KOPT-K1 (cell line): ENCODE results near the gene PCED1B.
"Not testable (repeated sequence)": the region's sequence is repeated elsewhere in the genome, so short reads cannot be mapped to it uniquely, and the experiment has no call there.

ENCODE experiments used
- H3K27ac ChIP-seq: fragments of 200-600 bp; sonication (generic); 2 replicates; pipeline ENCODE4 v1.5.1; 2016; ENCODE audit warnings: antibody characterized with exemption, mild to moderate bottlenecking, low read depth, low read length; ENCODE audit not compliant: poor library complexity, severe bottlenecking
- H3K36me3 ChIP-seq: fragments of 200-600 bp; sonication (generic); 2 replicates; pipeline ENCODE4 v1.5.1; 2017; ENCODE audit warnings: antibody characterized with exemption, mild to moderate bottlenecking, low read length, moderate library complexity; ENCODE audit not compliant: insufficient read depth
- H3K9me3 ChIP-seq: fragments of 200-600 bp; sonication (generic); 2 replicates; pipeline ENCODE4 v1.5.1; 2017; ENCODE audit warnings: antibody characterized with exemption, low read length, mild to moderate bottlenecking; ENCODE audit not compliant: insufficient read depth, poor library complexity, severe bottlenecking

Gene PCED1B

DNA sequence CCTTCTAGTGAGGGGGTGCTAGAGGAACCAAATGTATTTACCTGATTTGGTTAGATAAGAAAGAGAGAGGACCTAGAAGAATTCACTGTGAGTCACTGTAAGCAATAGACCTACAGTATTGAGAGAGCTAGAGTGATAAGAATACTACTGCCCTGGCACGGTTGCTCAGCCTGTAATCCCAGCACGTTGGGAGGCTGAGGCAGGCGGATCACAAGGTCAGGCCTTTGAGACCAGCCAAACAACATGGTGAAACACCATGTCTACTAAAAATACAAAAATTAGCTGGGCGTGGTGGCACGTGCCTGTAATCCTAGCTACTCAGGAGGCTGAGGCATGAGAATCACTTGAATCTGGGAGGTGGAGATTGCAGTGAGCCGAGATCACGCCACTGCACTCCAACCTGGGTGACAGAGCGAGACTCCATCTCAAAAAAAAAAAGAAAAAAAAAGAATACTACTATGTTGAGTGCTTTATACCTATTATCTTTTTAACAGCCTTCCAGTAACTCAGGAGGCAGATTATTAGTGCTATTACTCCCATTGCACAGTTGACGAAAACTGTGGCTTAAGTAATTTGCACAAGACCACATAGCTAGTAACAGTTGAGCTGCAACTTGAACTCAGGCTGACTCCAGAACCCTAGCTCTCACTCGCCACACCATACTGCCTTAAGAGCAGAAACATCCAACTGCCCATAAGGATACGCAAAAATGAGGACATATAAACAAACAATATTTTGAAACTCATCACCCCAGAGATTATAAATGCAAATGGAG lies 102.9 kb downstream of the PCED1B start:
- H3K27ac ChIP-seq, H3K9me3 ChIP-seq, H3K36me3 ChIP-seq: not testable (repeated sequence)

DNA sequence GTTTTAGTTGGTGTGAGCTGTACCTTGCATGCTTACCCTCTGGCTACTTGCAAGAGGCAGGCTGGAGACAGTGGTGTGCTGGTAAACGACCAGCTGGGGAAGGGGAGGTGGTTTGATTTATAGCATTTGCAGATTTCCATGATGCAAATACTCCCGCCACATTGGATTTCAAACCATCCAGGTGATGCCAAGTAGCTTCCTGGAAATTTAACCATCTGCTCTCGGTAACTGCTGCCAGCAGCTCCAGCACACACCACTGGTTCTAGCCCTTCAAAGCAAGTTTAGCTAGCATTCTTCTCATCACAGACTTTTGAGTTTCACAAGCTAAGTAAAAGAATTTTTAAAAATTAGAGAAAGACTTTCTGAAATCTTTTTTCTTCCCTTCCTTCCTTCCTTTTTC lies 104.8 kb downstream of the PCED1B start:
- no peak overlapping the region for H3K27ac ChIP-seq
- H3K36me3 ChIP-seq, result no peaks in the 10 kb centered on the region
- no peaks in the 10 kb centered on the region for H3K9me3 ChIP-seq

DNA sequence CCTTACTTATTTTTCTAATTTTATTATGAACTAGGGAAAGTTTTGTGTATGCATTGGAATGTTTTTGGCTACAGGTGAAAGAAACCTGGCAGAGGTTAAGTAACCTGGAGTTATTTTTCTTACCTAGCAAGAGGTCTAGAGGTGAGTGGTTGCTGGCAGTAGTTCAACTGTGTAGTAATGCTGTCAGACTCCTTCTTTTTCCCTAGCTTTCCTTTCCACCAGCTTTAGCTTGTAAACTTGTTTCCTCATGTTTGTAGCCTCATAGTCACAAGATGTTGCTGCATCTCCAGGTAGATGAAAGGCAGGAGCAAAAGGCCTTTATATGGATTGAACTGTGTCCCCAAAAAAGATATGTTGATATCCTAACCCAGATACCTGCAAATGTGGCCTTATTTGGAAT lies 105.4 kb downstream of the PCED1B start:
- Histone ChIP-seq H3K36me3 (no peaks in the 10 kb centered on the region), H3K9me3 (no peaks in the 10 kb centered on the region), H3K27ac (no peak overlapping the region)

DNA sequence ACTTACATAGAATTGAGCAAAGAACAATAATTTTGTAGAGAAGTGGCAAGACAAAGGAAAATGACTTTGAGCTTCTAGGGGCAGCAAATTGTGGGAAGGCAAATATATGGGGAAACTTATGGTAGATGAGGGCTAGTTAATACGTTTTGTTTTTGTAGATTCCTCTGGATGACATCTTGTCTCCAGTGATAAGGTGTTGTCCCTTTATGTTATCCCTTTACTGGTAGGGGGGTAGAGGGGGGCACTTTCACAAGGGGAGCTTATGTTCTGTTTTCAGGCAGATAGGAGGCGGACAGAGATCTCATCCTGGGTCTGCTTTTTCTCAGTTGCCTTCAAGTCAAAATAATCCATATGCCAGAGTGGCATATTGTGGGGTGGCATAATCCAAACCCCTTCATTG lies 106.8 kb downstream of the PCED1B start:
- no peaks in the 10 kb centered on the region for H3K36me3 ChIP-seq
- H3K27ac ChIP-seq, result no peak overlapping the region
- no peaks in the 10 kb centered on the region for H3K9me3 ChIP-seq

DNA sequence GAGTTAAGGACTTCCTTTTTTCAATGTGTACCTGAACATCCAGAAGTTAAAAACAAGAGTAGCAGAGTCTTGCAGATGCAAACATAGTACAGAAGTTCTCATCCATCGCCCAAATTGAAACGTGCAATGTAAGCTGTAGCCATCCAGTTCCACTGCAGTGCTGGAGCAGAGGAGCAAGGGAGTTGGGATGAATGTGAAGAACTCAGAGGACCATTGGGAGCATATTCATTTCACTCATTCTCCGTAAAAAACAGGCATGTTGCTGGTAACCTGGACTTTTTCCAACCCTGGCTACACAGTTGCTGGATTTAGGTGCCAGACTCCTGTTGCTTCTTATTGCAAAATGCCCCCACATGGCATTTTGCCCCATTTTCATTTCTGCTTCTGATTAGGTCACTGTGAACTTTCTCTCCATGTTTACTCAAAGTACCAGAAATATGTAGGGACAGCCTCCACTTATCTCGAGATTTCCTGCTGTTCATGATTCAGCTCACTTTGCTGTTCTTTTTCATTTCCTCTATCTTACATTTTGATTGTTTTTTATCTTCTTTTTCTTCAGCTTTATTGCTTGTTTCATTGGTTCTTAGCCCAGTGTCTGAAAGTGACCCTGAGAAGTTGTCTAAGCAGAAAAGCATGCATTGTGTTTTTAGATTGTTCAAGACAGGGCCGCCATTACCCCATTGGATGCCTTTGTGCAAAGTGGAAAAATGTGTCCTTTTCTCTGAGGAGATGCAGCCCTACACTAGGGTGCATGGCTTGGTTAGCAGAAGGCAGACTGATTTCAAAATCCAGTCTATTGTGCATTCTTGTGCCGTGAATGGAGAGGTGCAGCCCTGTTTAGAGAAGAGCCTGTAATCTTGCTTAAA lies 109.4 kb downstream of the PCED1B start:
- H3K27ac ChIP-seq, result no peak overlapping the region
- no peaks in the 10 kb centered on the region for H3K36me3 ChIP-seq
- no peaks in the 10 kb centered on the region for H3K9me3 ChIP-seq

DNA sequence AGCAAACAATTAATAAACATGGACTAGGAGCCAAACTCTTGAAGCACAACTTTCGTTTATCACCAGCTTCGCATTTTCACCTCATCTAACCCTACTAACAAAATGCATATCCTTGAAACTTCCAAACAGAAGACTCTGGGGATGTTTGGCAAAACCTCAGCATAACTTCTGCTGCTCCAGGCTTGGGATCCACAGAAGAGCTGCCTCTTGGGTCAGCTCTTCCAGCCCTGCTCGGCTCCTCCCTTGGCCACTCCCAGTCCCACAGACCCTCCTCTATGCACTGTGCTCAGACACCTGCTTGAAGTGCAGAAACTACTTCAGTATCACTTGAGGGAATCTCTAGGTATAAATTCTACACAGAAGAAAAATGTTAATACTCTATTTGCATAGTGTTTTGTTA lies 110.3 kb downstream of the PCED1B start:
- Histone ChIP-seq H3K36me3 (no peaks in the 10 kb centered on the region), H3K9me3 (no peaks in the 10 kb centered on the region), H3K27ac (no peak overlapping the region)

DNA sequence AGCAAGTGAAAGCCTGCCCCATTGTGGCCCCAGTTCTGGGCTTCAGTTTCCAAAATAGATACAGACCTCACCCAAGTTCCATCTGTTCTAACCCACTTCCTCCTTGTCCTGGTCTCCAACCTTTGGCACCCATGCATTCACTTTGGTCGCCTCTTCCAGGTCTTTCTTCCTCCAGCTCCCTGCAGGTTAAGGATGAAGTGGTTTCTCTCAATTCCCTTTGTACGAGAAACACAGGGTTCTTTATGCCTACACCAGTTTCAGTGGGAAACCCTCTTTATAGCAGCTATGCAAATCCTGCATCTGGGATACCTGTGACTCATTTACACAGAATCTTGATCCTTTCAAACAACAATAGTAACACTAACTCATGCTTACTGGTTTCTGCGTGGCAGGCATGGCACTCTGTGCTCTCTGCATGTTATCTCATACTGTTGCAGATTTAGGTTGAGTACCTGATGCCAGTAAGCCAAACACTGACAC lies 110.9 kb downstream of the PCED1B start:
- H3K36me3 ChIP-seq, result no peaks in the 10 kb centered on the region
- H3K9me3 ChIP-seq, result no peaks in the 10 kb centered on the region
- peak overlapping the region; percentile 1 for H3K27ac ChIP-seq

DNA sequence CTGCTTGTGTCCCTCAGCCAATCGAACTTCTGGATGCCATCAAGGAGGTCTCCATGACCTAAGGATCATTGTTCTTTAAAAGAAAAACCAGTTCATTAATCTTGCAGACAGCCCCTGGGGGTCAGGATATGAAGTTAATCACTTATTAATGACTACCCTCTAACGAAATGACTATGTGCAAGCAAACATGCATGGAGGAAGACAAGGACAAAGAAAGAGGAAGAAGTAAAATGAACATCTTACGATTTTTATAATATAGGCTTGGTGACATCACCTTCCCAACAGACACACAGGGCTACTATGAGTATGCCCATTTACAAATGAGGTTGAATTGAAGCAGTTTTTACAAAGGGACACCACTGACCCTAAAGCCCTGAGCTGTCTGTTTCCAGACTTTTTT lies 111.5 kb downstream of the PCED1B start:
- Histone ChIP-seq H3K27ac (peak overlapping the region; percentile 77), H3K9me3 (no peaks in the 10 kb centered on the region), H3K36me3 (no peaks in the 10 kb centered on the region)

DNA sequence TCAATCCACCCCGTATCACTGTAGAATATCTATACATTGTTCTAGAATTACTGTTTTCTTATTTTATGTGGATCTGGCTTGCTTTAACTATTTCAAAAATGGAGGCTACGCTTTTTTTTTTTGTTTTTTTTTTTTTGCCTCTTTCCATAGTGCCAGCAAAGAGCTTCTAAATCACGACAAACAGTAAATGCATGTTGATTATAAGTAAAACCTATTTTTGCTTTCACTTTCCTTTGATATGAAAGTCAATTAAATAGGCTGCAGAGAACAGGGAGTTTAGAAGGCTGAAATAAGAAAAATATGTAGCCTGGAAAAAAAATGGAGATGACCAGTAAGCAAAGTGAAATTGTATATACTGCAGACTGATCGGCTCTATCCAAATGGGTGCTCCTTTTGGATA lies 112.6 kb downstream of the PCED1B start:
- Histone ChIP-seq H3K27ac (peak overlapping the region; percentile 77), H3K9me3 (no peaks in the 10 kb centered on the region), H3K36me3 (no peaks in the 10 kb centered on the region)

DNA sequence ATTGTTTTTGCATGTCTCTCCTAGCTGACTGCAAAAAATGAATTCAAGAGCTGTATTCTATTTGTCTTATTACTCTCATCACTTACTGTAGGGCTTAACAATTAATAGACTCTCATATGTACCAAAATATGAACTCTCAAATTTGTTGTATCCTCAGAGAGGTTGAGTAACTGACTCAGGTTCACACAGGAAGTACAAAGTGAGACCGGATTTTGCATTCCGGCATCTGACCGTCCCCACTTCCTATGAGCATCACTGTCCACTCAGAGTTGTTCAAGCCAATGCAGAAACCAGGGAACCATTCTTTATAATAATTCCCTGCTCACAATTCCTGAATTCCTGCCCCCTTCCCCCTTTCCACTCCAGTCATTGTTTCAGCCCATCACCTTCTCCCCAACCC lies 113.6 kb downstream of the PCED1B start:
- Histone ChIP-seq H3K36me3 (no peaks in the 10 kb centered on the region), H3K27ac (peak overlapping the region; percentile 77)

DNA sequence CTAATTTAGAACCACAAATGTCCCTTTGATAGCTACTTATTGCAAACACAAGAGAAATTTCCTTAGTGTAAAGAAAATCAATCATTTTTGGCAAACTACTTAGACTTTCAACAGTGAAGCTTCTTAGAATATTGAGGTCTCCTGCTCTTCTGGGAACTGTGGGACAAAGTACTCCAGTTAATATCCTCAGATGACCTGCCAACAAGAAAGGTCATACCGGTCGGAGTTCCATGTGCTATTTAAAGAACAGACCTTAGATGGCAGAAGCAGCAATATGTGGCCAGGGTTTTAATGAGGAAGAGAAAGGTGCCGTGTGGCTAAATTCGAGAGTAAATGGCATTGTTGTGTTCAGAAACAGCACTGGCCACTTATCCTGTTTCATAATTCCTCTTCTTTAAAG lies 115.1 kb downstream of the PCED1B start:
- peak overlapping the region; percentile 77 for H3K27ac ChIP-seq
- no peaks in the 10 kb centered on the region for H3K36me3 ChIP-seq

More for the DNA sequence above, 113.6 kb downstream of the PCED1B start:
- no peaks in the 10 kb centered on the region for H3K9me3 ChIP-seq

DNA sequence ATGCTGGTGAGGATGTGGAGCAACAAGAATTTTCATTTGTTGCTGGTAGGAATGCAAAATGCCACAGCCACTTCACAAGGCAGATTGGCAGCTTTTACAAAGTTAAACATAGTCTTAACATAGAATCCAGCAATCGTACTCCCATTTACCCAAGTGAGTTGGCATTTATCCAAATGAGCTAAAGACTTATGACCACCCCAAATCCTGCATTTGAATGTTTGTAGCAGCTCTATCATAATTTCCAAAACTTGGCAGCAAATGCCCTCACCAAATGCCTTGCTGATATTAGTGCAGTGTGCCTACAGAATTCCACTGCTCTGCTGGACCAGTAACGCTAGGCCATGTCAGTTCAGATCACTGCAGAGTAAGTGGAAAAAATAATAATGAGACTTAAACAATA lies 121.0 kb downstream of the PCED1B start:
- no peak overlapping the region for H3K27ac ChIP-seq
- H3K9me3 ChIP-seq, result peaks cover 9% of the 10 kb centered on the region
- peaks cover 12% of the 10 kb centered on the region for H3K36me3 ChIP-seq

More for the DNA sequence above, 115.1 kb downstream of the PCED1B start:
- no peaks in the 10 kb centered on the region for H3K9me3 ChIP-seq

DNA sequence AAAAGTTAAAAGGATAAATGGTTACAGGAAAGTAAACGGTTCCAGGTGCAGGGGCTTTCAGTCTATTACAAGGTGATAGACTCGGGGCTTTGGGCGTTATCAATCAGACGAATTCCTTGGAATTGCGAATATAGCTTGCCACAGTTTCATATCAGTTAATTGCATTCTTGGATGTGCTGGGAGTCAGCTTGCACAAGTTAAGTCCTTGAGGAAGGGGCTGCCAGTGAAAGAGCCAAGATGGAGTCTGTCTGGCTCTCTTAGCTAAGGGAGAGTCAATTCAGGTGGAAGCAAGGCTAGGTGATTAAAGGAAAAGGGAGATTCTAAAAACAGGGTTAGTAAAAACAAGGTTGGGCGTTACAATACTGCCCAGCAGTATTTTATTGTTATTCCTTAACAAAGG lies 121.8 kb downstream of the PCED1B start:
- not testable (repeated sequence) for H3K9me3 ChIP-seq, H3K27ac ChIP-seq
- H3K36me3 ChIP-seq, result peaks cover 15% of the 10 kb centered on the region

DNA sequence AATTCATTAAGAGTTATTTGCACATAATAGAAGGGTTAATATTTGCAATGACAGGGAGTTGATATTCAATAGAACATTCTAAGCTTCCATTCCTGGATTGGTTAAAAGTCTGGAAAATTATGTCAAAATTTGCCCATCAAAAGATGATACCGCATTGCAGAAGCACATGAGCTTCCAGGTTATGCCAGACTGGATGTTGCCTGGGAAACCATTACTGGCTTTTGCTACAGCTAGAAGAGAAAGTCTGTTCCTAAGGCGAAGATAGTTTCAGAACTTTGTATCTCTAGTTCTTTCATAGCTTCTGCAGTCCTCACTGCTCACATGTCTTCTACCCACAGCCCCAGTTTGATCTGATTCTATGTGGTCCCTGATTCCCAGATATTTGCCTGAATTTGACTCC lies 122.8 kb downstream of the PCED1B start:
- Histone ChIP-seq H3K9me3 (peaks cover 9% of the 10 kb centered on the region), H3K36me3 (peaks cover 15% of the 10 kb centered on the region), H3K27ac (no peak overlapping the region)

DNA sequence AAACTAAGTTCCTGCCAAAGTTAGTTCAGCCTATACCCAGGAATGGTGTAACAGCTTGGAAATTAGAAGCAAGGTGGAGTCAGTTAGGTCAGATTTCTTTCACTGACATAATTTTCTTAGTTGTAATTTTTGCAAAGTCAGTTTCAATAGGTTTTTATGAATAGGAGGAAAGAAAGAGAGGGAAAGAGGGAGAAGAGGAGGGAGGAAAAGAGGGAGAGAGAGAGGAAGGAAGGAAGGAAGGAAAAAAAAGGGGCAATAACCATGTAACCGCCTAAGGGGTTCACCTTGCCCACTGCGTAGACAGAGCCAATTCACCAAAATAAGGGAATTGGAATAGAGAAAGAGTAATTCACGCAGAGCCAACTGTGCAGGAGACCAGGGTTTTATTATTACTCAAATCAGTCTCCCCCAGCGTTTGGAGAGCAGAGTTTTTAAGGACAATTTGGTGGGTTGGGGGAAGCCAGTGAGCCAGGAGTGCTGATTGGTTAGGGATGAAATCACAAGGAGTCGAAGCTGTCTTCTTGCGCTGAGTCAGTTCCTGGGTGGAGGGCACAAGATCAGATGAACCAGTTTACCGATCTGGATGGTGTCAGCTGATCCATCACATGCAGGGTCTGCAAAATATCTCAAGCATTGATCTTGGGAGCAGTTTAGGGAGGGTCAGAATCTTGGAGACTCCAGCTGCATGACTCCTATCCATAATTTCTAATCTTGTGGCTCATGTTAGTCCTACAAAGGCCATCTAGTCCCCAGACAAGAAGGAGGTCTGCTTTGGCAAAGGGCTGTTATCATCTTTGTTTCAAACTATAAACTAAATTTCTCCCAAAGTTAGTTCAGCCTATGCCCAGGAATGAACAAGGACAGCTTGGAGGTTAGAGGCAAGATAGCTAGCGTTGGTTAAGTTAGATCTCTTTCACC lies 126.4 kb downstream of the PCED1B start:
- peak overlapping the region; percentile 95 for H3K27ac ChIP-seq
- H3K36me3 ChIP-seq, result peaks cover 35% of the 10 kb centered on the region
- peaks cover 9% of the 10 kb centered on the region for H3K9me3 ChIP-seq
